ENCODE data around the gene DNAJA1. TPM values are rescaled to one million over a fixed set of nuclear protein-coding genes. Genes with fewer than 3 reads are reported as not detected.

Gene DNAJA1
- total RNA-seq, 1 experiment from 2014 or later, result 117 TPM

DNA sequence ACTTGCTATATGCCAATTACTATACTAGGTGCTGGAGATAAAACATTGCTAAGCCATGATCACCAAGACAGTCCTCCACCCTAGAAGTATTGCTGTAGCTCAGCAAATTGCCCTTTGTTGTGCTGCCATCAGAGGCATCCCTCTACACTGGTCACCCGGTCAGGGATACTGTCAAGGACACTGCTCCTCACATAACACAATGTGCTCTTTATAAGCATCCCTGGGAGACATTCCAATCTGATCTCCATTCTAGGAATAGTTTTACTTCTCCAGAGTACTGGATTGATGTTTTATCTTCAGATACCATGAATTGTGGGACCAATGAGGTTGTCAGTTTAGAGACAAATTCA lies 10.4 kb upstream of the DNAJA1 start:
- ATAC-seq, result no peak
- Histone ChIP-seq H3K4me3 (replicated peaks in 1 of 2; ENCODE audit: low read depth in 1 of 2, low read length in 2 of 2) (no peak overlapping the region), H3K4me1 (ENCODE audit: control insufficient read depth in 1 of 2, insufficient read depth in 2 of 2, low read length in 2 of 2) (no peaks in the 10 kb centered on the region), H3K27ac (ENCODE audit: low read depth, low read length) (no peak overlapping the region), H3K4me2 (ENCODE audit: low read length) (no peak overlapping the region), H4K20me1 (ENCODE audit: insufficient read depth) (peaks cover 7% of the 10 kb centered on the region; the same call in 1 of the 2 replicates), H3K9ac (ENCODE audit: low read length) (no peak overlapping the region), H3K36me3 (ENCODE audit: control insufficient read depth in 1 of 2, insufficient read depth in 2 of 2, low read length in 2 of 2) (0 out of 4 replicates have a peak, but pooled peaks cover 0 to 2% of the 10 kb centered on the region in 2 experiments), H2AFZ (ENCODE audit: low read depth, low read length, poor library complexity, severe bottlenecking) (no peak overlapping the region), H3K9me3 (ENCODE audit: control insufficient read depth in 1 of 2, insufficient read depth in 1 of 2, low read depth in 1 of 2, low read length in 2 of 2) (no peaks in the 10 kb centered on the region), H3K79me2 (ENCODE audit: insufficient read depth, low read length) (peaks cover 13% of the 10 kb centered on the region), H3K9me2 (ENCODE audit: insufficient read depth) (no peaks in the 10 kb centered on the region), H3K27me3 (ENCODE audit: insufficient read depth, low read length) (no peaks in the 10 kb centered on the region)
- DNase-seq (ENCODE audit: low read depth, low spot score), result no peak
- TF ChIP-seq JUND (IDR thresholded peaks at IDR 0.05), result no peak
- no peak for TF ChIP-seq EZH2phosphoT487 (IDR thresholded peaks at IDR 0.05; ENCODE audit: borderline replicate concordance)
- no peak for TF ChIP-seq ZFX (IDR thresholded peaks at IDR 0.05)
- TF ChIP-seq CEBPB (IDR thresholded peaks at IDR 0.05; ENCODE audit: low read depth), result no peak
- TF ChIP-seq, protein P1, sequence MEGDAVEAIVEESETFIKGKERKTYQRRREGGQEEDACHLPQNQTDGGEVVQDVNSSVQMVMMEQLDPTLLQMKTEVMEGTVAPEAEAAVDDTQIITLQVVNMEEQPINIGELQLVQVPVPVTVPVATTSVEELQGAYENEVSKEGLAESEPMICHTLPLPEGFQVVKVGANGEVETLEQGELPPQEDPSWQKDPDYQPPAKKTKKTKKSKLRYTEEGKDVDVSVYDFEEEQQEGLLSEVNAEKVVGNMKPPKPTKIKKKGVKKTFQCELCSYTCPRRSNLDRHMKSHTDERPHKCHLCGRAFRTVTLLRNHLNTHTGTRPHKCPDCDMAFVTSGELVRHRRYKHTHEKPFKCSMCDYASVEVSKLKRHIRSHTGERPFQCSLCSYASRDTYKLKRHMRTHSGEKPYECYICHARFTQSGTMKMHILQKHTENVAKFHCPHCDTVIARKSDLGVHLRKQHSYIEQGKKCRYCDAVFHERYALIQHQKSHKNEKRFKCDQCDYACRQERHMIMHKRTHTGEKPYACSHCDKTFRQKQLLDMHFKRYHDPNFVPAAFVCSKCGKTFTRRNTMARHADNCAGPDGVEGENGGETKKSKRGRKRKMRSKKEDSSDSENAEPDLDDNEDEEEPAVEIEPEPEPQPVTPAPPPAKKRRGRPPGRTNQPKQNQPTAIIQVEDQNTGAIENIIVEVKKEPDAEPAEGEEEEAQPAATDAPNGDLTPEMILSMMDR (IDR thresholded peaks at IDR 0.05 in 2 of 3, conservative IDR thresholded peaks at IDR 0.05 in 1 of 3; ENCODE audit: borderline replicate concordance in 1 of 3, insufficient read depth in 1 of 3, low read depth in 2 of 3, low read length in 2 of 3), result no peak
- no peak for TF ChIP-seq CBX3 (IDR thresholded peaks at IDR 0.05; ENCODE audit: low read depth)
- no peak for TF ChIP-seq SIN3A (IDR thresholded peaks at IDR 0.05; ENCODE audit: low read depth)
- TF ChIP-seq MAX (IDR thresholded peaks at IDR 0.05), result no peak
- TF ChIP-seq, protein P2, sequence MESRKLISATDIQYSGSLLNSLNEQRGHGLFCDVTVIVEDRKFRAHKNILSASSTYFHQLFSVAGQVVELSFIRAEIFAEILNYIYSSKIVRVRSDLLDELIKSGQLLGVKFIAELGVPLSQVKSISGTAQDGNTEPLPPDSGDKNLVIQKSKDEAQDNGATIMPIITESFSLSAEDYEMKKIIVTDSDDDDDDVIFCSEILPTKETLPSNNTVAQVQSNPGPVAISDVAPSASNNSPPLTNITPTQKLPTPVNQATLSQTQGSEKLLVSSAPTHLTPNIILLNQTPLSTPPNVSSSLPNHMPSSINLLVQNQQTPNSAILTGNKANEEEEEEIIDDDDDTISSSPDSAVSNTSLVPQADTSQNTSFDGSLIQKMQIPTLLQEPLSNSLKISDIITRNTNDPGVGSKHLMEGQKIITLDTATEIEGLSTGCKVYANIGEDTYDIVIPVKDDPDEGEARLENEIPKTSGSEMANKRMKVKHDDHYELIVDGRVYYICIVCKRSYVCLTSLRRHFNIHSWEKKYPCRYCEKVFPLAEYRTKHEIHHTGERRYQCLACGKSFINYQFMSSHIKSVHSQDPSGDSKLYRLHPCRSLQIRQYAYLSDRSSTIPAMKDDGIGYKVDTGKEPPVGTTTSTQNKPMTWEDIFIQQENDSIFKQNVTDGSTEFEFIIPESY (IDR thresholded peaks at IDR 0.05; ENCODE audit: extremely low read depth, insufficient replicate concordance, low read length), result no peak
- TF ChIP-seq SRF (IDR thresholded peaks at IDR 0.05; ENCODE audit: low read depth), result no peak
- no peak for TF ChIP-seq POLR2A (IDR thresholded peaks at IDR 0.05; ENCODE audit: borderline replicate concordance, extremely low read depth, insufficient read depth, insufficient read length)
- TF ChIP-seq, protein P3, sequence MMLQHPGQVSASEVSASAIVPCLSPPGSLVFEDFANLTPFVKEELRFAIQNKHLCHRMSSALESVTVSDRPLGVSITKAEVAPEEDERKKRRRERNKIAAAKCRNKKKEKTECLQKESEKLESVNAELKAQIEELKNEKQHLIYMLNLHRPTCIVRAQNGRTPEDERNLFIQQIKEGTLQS (IDR thresholded peaks at IDR 0.05), result no peak
- TF ChIP-seq ZNF274 (IDR thresholded peaks at IDR 0.05; ENCODE audit: low read depth, low read length), result no peak
- no peak for TF ChIP-seq RAD21 (IDR thresholded peaks at IDR 0.05; ENCODE audit: low read depth)
- TF ChIP-seq FOSL1 (IDR thresholded peaks at IDR 0.05; ENCODE audit: low read depth), result no peak
- TF ChIP-seq ELF1 (IDR thresholded peaks at IDR 0.05; ENCODE audit: borderline replicate concordance, low read depth), result no peak
- CTCF ChIA-PET, result no interaction called here
- RAD21 ChIA-PET (ENCODE audit: low non-redundant PET in 1 of 2, low total read pairs in 2 of 2, uncharacterized antibody in 2 of 2, unreplicated experiment in 2 of 2), result no interaction called here
- intact Hi-C loops (cut with micrococcal nuclease), result no loop called here
- no TSS peak for BruUV-seq (replicated peaks)
- POLR2A ChIA-PET, result interaction anchor here (8.1 kb wide), 1 partner anchor 11 kb away, joined by 58 read pairs; the partner anchor contains the start of gene DNAJA1
